Glomerular visceral epithelial cell (primary cell): Measurements from ENCODE around the gene TDRD9.

Source experiments
- DNase-seq: peaks from one replicate; pipeline ENCODE4 v3.0.0-alpha.2; 2016; ENCODE audit errors: extremely low spot score

Gene TDRD9

GRCh38 chr14:104092931-104093365 is 164.7 kb downstream of the TDRD9 start:
- no peak for DNase-seq

- DNase-seq, result no peak
These were observed 165.3 kb downstream of the TDRD9 start for GRCh38 chr14:104093366-104094055.

DNA sequence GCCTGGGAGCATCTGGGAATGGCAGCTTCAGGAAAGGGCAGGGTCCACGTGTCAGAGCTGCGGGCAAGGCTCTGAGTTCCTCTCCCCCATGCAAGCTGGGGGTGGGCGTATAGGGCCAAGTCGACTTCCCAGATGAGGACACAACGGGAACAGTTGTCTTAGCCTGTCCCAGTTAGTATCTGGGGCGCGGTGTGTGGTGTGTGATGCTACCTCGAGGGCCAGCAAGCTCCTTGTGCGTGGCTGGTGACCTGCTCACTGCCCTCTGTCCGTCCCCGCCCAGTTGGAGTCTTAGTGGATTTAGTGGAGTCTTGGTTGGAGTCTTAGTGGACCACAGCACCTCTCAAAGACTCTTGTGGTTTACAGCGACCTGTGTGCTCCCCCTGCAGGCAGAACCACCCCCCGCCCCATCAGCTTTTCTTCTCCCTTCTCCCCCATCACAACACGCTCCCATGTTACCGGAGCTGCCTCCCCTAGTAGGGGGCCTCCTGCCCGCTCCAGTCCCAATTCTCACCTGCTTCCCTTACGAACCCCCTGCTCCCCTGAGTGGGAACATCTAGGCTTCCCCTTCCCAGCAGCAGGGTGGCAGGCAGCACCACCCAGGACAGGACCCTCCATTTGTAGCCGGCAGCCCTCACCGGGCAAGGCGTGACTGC is 165.9 kb downstream of the TDRD9 start:
- DNase-seq, result no peak

GRCh38 chr14:104094709-104095425 is 166.6 kb downstream of the TDRD9 start:
- DNase-seq, result peak; percentile 50

DNA sequence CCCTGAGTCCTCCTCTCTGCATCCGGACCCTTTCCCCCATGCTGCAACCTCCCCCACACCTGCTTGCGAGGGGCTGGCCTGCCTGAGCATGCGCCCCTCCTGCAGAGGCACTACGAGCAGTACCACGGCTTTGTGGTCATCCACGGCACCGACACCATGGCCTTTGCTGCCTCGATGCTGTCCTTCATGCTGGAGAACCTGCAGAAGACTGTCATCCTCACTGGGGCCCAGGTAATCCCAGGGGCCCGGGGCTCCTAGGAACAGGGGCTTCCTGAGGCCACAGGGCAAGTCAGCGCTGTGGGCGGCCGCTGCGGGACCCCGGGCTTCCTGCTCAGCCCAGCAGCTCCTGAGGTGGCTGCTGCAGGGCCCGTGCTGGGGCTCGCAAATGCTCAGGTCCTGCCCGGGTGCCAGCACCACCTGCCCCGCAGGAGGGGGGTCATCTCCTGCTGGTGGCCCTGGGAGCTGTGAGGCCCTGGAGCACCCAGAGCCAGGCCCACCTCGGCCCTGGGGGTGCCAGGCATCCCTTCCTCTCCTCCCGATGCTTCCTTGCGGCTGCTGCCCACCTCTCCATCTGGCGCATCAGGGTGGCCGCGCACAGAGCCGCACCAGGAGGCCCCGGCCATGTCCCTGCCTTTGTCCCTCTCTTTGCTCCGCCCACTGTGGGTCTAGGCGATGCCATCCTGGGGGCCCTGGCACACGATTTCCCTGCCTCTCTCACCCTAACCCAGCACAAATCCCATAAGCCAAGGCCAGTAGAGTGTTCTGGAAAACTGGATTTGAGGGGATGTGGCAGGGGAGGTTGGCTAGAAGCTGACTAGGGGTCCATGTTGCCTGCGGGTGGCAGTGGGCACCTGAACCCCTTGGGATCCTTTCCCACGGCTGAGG is 167.4 kb downstream of the TDRD9 start:
- DNase-seq, result no peak

GRCh38 chr14:104096318-104096717 is 168.1 kb downstream of the TDRD9 start:
- DNase-seq, result no peak

- DNase-seq, result no peak
These were observed 168.8 kb downstream of the TDRD9 start for GRCh38 chr14:104096751-104097700.

GRCh38 chr14:104098272-104099095 is 170.2 kb downstream of the TDRD9 start:
- no peak for DNase-seq

DNA sequence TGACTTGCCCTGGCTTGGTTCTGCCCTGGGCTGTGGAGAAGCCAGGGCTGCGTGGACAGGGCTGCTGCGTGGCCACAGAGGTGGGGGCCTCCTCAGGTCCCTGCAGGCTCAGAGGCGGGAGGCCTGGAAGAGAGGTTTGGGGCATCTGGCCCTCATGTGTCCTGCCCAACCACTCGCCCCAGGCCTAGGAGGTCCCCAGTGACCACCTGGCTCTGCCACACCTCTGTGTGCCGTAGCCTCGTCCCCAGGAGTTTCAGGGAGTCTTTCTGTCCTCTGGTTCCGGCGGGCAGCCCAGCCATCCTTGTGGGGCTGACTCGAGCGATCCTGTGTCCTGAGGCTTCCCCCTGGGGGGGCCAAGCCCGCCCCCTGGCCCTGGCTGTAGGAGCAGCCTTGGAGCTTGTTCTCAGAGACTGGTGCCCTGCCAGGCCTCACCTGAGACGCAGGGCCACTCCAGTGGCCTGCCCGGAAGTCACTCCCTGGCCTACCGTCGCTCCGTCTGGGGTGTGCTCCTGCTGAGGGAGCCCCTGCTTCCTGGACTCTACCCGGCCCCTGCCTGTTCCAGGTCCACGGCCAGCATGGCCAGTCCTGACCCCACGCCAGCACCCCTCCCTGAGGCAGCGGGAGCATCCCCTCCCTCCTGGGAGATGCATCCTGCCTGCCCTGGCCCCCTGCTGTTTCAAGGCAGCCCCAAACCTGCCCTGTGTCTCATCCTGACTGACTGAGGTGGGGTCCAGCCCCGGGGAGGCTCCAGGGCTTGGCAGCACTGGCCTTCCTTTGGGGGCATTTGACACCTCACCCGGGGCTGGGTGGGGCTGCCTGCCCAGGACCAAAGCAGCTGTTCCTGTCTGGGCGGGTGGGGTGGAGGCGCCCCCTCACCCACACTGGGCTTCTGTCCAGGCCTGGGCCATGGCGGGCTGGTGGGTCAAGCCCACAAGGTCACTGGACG is 171.1 kb downstream of the TDRD9 start:
- DNase-seq, result no peak

DNA sequence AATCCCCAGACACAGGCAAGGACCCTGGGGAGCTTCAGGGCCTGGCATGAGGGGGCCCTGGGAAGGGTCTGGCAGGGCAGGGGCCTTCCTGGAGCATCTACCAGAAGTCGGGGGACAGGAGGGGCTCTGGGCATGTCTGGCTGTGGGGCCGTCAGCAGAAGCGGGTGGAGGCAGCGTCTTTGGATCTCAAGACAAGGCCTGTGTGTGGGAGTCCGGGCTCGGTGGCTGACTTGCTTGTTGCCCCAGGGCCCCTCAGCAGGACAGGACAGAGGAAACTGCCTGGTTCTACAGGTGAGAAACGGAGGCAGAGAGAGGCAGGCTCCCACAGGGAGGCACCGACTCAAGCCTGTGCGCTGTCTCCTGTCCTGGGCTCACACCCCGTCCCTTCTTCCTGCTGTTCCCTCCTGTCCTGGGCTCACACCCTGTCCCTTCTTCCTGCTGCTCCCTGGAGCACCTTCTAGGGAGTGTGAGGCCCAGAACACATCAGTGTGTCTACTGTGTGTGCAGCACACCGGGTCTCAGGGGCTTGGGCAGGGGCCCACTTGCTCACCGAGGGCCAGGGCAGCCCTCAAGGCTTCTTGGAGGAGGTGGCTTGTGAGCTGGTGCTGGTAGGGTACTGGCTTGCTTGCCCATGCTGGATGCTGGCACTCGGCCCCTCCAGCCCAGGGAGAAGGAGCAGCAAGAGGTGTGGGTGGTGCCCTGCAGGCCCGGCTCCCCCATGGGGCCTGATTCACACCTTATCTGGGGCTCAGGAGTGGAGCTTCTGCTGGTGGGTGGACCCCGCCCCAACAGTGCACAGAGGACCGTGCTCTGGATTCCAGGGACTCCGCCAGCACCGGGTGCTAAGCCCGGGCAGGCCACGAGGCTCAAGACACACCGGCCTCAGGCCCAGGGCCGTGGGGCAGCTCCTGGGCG is 172.2 kb downstream of the TDRD9 start:
- no peak for DNase-seq

GRCh38 chr14:104101086-104101621 is 172.9 kb downstream of the TDRD9 start:
- DNase-seq, result no peak

DNA sequence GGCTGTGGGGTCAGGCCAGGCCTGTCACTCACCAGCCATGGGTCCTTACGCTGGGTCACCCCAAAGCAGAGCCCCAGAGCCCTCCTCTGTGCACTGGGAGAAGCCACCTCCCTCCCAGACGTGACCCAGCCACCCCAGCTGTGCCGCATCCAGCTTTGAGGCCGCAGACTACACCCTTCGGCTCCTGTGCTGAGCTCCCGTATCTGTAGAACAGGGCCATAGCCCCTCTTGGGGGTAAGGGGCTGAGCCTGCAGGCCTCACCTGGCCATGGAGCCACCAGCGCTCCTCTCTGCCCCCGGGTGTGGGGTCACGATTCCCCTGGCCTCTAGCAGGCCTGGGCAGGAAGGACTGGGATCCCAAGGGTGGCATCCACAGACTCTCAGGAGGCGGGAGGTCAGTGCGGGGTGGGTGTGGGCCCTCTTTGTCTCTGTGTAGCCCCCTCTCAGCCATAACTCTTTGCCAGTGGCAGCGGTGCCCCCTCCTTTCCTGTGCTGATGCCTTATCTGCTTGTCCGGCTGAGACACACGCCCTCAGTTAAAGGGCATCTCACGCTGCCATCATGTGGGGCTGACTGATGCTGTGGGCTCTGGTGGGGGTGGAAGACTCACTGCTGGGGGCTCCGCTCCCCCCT is 173.5 kb downstream of the TDRD9 start:
- DNase-seq, result no peak
